Stimulated activated CD8-positive, alpha-beta memory T cell treated with anti-CD3 and anti-CD28 coated beads, Interleukin-4, amount 100 ng/mL, for 1 hour (primary cell): ENCODE measurements around the gene CARM1.
"Not testable (repeated sequence)": the region's sequence is repeated elsewhere in the genome, so short reads cannot be mapped to it uniquely, and the experiment has no call there.

Experiments
- DNase-seq, 2 donors: peaks; one replicate each; pipeline ENCODE4 v3.0.0-alpha.2; 2020; ENCODE audit warnings: low read depth in 2 of 2, low spot score in 1 of 2

CARM1 gene

GRCh38 chr19:10872546-10873107 is 1.3 kb downstream of the CARM1 start:
- no peak for DNase-seq

- no peak for DNase-seq
These were observed 2.7 kb downstream of the CARM1 start for GRCh38 chr19:10874024-10874423.

- DNase-seq, result no peak
These were observed 5.3 kb downstream of the CARM1 start for GRCh38 chr19:10876459-10877240.

GRCh38 chr19:10877608-10878007 is 6.3 kb downstream of the CARM1 start:
- not testable (repeated sequence) for DNase-seq

- DNase-seq, result no peak
These were observed 6.9 kb downstream of the CARM1 start for GRCh38 chr19:10878253-10878652.

- DNase-seq, result no peak
These were observed 10.2 kb downstream of the CARM1 start for GRCh38 chr19:10881403-10882107.

GRCh38 chr19:10882108-10882457 is 10.7 kb downstream of the CARM1 start:
- no peak for DNase-seq

GRCh38 chr19:10884274-10884673 is 12.9 kb downstream of the CARM1 start:
- no peak for DNase-seq

GRCh38 chr19:10885201-10886169 is 14.1 kb downstream of the CARM1 start:
- DNase-seq, result no peak

- DNase-seq, result no peak
These were observed 16.4 kb downstream of the CARM1 start for GRCh38 chr19:10887616-10888367.

- no peak for DNase-seq
These were observed 17.1 kb downstream of the CARM1 start for GRCh38 chr19:10888421-10888866.

- no peak for DNase-seq
These were observed 18.5 kb downstream of the CARM1 start for GRCh38 chr19:10889880-10890279.

GRCh38 chr19:10891405-10892086 is 20.2 kb downstream of the CARM1 start:
- DNase-seq, result no peak

GRCh38 chr19:10892256-10892655 is 20.9 kb downstream of the CARM1 start:
- no peak for DNase-seq

GRCh38 chr19:10894911-10895213 is 23.5 kb downstream of the CARM1 start:
- DNase-seq, result no peak

- no peak for DNase-seq
These were observed 24.0 kb downstream of the CARM1 start for GRCh38 chr19:10895363-10895762.

GRCh38 chr19:10895920-10896319 is 24.6 kb downstream of the CARM1 start:
- no peak for DNase-seq

- DNase-seq, result no peak
These were observed 25.6 kb downstream of the CARM1 start for GRCh38 chr19:10896851-10897526.

GRCh38 chr19:10898633-10899032 is 27.3 kb downstream of the CARM1 start:
- DNase-seq, result no peak
